Measurements from ENCODE around the gene GAS2L1.

GAS2L1 gene

GRCh38 chr22:29332886-29333496, 26.5 kb downstream of the GAS2L1 start:
- no peak for TF ChIP-seq GATA2 (IDR thresholded peaks at IDR 0.05; ENCODE audit: low read depth, low read length)
- no peak for TF ChIP-seq GATA3 (IDR thresholded peaks at IDR 0.05; ENCODE audit: low read depth, low read length)

GRCh38 chr22:29334148-29334547, 27.7 kb downstream of the GAS2L1 start:
- TF ChIP-seq GATA3 (IDR thresholded peaks at IDR 0.05; ENCODE audit: low read depth, low read length) = no peak

- TF ChIP-seq GATA2 (IDR thresholded peaks at IDR 0.05; ENCODE audit: low read depth, low read length) (no peak), GATA3 (IDR thresholded peaks at IDR 0.05; ENCODE audit: low read depth, low read length) (no peak)
Measured at GRCh38 chr22:29334696-29335344, 28.4 kb downstream of the GAS2L1 start.

GRCh38 chr22:29335656-29336055, 29.2 kb downstream of the GAS2L1 start:
- TF ChIP-seq GATA2 (IDR thresholded peaks at IDR 0.05; ENCODE audit: low read depth, low read length) = no peak
- TF ChIP-seq GATA3 (IDR thresholded peaks at IDR 0.05; ENCODE audit: low read depth, low read length) = no peak

- no peak for TF ChIP-seq GATA3 (IDR thresholded peaks at IDR 0.05; ENCODE audit: low read depth, low read length)
- TF ChIP-seq GATA2 (IDR thresholded peaks at IDR 0.05; ENCODE audit: low read depth, low read length) = no peak
Measured at GRCh38 chr22:29336751-29337490, 30.5 kb downstream of the GAS2L1 start.

GRCh38 chr22:29337631-29338284, 31.3 kb downstream of the GAS2L1 start:
- TF ChIP-seq GATA2 (IDR thresholded peaks at IDR 0.05; ENCODE audit: low read depth, low read length) (no peak), GATA3 (IDR thresholded peaks at IDR 0.05; ENCODE audit: low read depth, low read length) (no peak)

GRCh38 chr22:29338398-29338797, 31.9 kb downstream of the GAS2L1 start:
- no peak for TF ChIP-seq GATA2 (IDR thresholded peaks at IDR 0.05; ENCODE audit: low read depth, low read length)
- no peak for TF ChIP-seq GATA3 (IDR thresholded peaks at IDR 0.05; ENCODE audit: low read depth, low read length)

- TF ChIP-seq GATA2 (IDR thresholded peaks at IDR 0.05; ENCODE audit: low read depth, low read length) (no peak), GATA3 (IDR thresholded peaks at IDR 0.05; ENCODE audit: low read depth, low read length) (no peak)
Measured at GRCh38 chr22:29339381-29340235, 33.2 kb downstream of the GAS2L1 start.

GRCh38 chr22:29340566-29340965, 34.1 kb downstream of the GAS2L1 start:
- TF ChIP-seq GATA2 (IDR thresholded peaks at IDR 0.05; ENCODE audit: low read depth, low read length) (no peak), GATA3 (IDR thresholded peaks at IDR 0.05; ENCODE audit: low read depth, low read length) (no peak)

- TF ChIP-seq GATA3 (IDR thresholded peaks at IDR 0.05; ENCODE audit: low read depth, low read length) (no peak), GATA2 (IDR thresholded peaks at IDR 0.05; ENCODE audit: low read depth, low read length) (no peak)
Measured at GRCh38 chr22:29341056-29341848, 34.8 kb downstream of the GAS2L1 start.

GRCh38 chr22:29341849-29342127, 35.3 kb downstream of the GAS2L1 start:
- TF ChIP-seq GATA2 (IDR thresholded peaks at IDR 0.05; ENCODE audit: low read depth, low read length) (no peak), GATA3 (IDR thresholded peaks at IDR 0.05; ENCODE audit: low read depth, low read length) (no peak)

- TF ChIP-seq GATA2 (IDR thresholded peaks at IDR 0.05; ENCODE audit: low read depth, low read length) (no peak), GATA3 (IDR thresholded peaks at IDR 0.05; ENCODE audit: low read depth, low read length) (no peak)
Measured at GRCh38 chr22:29342177-29342576, 35.7 kb downstream of the GAS2L1 start.
